CD4-positive, alpha-beta T cell treated with Interleukin-15 for 4 hours (primary cell): ENCODE measurements around the gene WDR88.
A peak's percentile ranks its signal among the peaks of the same experiment; 100 is the strongest.
"Not testable (repeated sequence)": the region's sequence is repeated elsewhere in the genome, so short reads cannot be mapped to it uniquely, and the experiment has no call there.

Experiments used
- DNase-seq: peaks from one replicate; pipeline ENCODE4 v3.0.0-alpha.2; 2020; ENCODE audit warnings: low spot score

Gene WDR88

DNA sequence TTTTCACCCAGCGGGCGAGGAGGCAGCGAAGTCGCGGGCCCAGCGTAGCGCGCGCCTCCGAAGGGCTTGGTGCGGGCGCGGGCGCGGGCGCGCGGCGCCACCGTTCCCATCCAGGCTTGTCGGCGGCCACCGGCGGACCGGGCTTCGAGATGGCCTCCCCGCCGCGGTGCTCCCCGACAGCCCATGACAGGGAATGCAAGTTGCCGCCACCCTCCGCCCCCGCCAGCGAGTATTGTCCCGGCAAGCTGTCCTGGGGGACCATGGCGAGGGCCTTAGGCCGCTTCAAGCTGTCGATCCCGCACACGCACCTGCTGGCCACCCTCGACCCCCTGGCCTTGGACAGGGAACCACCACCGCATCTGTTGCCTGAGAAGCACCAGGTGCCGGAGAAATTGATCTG is at the start of gene WDR88:
Gene WDR88 (plus strand): TSS at position 94 of the 400 bp plus-strand sequence. CDS start 56 bp downstream, at position 150.
- DNase-seq, result no peak

- DNase-seq, result no peak
Observed at GRCh38 chr19:33085570-33086128, 46.3 kb upstream of the WDR88 start.

GRCh38 chr19:33086955-33087354 is 45.0 kb upstream of the WDR88 start:
- DNase-seq, result no peak

- DNase-seq, result no peak
Observed at GRCh38 chr19:33089010-33089409, 42.9 kb upstream of the WDR88 start.

- no peak for DNase-seq
Observed at GRCh38 chr19:33090179-33090578, 41.7 kb upstream of the WDR88 start.

DNA sequence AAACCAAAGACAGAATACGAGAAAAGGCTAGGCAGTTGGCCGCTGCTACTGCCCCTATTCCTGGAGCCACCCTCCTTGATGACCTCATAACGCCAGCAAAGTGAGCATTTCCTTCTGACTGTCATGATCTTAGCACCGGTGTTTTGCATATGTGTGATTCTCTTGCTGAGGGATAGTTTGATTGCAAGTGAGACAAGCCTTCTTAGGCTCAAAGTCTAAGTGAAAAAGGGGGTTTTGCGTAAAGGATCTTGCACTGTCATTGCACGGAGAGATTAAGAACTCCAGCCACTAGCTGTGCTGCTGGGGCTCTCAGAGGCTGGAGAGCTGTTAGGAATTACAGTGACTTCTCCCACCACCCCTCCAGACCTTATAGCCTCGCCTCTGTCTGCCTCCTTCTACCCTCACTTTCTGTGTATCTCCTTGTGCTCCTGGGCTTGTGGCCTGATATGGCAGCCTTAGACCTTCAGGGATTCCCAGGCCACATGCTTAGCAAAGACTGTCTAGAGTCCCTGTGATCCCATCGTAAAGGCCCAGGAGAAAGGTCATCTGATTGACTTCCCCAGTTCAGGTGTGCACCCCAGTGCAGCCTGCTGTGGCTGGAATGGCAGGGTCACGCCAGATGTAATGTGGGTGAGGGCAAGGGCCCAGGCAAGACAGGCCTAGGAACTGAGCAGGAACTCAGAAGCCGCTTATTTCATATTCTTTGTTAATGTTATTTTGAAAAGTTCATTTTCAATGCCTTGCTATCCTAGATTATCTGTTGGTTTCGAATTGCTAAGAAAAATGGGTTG is 38.3 kb upstream of the WDR88 start:
- no peak for DNase-seq

DNA sequence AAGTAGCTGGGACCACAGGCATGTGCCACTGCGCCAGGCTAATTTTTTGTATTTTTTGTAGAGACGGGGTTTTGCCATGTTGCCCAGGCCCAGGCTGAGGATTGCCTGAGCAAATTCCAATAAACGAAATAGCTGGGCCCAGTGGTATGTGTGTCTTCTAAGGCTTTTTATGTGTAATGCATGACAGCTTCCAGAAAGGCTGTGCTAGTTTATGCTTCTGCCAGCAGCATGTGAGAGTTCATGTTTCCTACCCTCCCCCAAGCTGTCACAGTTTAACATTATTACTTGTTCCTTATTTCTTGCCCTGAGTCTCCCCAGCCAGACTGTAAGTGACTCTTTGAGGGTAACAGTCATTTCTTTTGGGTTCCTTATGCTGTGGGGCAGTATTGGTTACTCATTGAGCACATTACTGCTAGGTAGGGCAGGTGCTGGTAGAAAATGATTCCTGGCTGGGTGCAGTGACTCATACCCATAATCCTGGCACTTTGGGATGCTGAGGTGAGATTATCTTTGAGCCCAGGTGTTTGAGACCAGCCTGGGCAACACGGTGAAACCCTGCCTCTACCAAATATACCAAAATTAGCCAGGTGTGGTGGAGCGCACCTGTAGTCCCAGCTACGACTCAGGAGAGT is 37.4 kb upstream of the WDR88 start:
- DNase-seq, result no peak

GRCh38 chr19:33096005-33096404 is 35.9 kb upstream of the WDR88 start:
- no peak for DNase-seq

DNA sequence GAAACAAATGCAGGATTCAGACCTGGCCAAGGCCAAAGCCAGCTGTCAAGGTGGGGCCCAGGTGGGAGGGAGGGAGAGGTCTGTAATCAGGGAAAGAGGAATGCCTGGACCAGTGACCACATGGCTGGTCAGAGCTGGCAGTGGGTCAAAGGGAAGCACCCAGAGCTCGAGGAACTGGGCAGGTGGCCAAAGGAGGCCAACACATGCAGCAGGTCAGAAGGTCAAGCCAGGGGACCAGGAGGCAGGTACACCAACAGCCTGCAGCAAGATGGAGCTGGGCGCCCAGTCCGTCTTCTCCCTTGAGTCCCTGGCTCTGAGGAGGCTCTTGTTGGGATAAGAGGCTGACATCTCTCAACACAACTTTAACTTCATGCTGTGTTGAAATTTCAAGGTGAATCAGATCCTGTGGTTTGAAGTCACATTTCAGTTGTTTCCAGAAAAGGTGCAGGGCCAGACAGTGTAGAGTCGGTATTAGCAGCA is 33.8 kb upstream of the WDR88 start:
- DNase-seq, result no peak

DNA sequence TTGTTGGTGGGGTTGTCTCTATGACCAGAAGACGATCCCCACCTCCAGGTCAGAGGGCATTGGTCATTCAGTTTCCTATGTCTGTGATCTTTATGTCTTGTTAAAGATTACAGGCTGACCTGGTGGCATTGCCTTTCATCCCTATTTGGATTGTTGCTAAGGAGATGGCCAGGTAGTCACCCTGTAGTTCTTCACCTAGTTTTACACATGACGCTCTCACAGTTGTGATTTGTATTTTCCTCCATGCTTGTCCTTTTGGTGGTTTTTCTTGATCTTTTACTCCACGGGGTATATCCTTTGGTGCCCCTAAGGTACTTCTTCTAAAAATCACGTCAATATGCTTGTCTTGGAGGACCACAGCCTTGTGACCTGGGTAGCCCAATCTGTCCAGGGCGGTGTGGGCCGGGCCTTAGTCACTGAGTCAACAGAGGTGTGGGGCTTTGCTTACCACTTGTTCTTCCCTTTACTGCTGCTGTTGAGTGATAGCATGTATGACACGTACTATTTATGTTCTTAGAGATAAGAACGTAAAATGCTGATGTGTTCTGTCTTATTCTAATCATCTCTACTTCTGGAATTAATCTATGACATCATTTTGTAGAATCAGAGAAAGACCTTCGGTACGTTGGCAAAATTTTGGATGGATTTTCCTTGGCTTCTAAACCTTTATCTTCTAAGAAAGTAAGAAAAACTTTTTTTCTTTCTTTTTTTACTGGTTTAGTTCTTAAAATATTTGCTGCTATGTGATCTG is 30.8 kb upstream of the WDR88 start:
- no peak for DNase-seq

DNA sequence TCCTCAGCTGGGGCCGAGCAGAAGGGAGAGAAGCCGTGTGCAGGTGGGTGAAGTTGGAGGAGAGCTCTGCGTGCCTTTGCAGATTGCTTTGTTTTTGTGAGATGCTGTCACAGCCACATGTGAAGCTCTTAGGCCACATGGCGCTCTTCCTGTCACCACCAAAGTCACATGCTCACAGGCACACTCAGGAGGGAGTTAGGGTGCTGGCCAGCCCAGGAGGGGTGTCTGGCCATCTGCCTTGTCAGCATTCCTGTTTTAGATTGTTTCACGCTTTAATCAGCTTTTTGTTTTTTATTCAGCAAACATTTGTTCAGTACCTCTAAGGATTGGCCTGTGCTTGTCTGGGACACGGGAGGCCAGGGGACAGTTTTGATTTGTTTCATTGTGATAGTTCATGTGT is 29.0 kb upstream of the WDR88 start:
- DNase-seq, result no peak

- DNase-seq, result no peak
Observed at GRCh38 chr19:33108161-33108560, 23.8 kb upstream of the WDR88 start.

- DNase-seq, result no peak
Observed at GRCh38 chr19:33110137-33110910, 21.6 kb upstream of the WDR88 start.

DNA sequence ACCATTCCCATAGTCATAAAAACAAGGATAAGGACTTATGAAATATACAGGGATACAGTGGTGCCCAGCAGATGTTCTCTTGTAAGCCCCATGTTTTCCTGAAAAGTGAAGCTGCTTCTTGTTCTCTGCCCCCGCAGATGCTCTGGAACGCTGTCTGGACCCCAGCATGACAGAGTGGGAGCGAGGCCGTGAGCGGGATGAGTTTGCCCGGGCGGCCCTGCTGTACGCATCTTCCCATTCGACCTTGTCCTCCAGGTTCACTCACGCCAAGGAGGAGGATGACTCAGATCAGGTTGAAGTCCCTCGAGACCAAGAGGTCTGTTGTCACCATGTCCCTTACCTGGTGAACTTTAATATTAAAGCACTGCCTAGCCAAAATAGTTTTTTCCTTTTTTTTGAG is 20.3 kb upstream of the WDR88 start:
- no peak for DNase-seq

DNA sequence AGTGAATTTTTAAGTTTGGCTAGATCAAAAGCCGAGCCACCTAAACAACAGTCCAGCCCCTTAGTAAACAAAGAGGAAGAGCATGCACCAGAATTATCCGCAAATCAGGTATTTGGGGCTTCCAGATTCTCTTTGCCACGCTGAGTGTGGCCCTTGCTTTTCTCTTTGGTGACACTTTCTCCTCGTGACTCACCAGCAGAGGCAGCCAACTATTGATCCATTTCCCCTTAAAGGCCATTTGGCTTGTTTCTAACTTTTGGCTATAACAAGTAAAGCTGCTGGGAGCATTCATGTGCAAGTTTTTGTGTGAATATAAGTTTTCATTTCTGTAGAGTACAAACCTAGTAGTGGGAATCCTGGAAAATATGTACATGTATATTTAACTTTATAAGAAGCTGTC is 17.6 kb upstream of the WDR88 start:
- DNase-seq, result no peak

- no peak for DNase-seq
Observed at GRCh38 chr19:33117501-33117900, 14.4 kb upstream of the WDR88 start.

DNA sequence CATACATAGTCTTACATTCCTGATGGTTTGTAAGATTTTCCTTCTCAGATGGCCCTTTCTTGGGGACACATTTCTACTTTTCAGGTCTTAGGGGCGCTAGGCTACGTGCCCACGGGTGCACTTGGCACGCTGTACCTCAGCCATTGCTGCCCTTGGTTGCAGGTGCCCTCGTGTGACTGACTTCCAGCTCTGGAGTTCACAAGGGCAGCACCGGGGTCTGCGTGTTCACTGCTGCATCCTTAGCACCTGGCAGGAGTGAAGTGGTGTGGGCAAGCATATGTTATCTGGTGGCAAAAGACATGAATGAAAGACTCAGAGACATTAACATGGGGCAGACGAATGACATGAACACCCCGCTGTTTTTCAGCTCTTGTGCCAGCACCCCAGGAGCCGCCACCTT is 13.3 kb upstream of the WDR88 start:
- no peak for DNase-seq

- DNase-seq, result no peak
Observed at GRCh38 chr19:33124207-33125098, 7.5 kb upstream of the WDR88 start.

DNA sequence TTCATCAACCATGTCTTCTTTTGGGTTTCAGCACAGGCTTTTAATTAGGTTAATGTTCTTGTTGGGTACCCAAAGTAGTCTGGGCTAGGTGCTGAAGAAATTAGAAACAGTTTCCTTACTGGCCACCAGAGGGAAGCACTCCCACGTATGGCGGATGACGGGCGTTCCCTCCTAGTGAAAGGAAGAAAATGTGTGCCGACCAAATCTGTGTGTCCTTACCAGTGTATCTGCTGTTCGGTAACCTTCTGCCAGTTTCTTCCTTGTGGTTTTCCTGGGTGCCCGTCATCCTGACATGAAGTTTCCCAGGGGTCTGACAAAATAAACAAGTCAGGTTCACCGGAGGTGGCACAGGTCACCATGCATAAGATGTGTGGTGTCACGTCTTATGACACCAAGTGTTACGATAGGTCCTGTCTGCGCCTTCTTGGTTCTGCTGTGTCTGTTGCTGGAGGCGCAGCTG is 6.0 kb upstream of the WDR88 start:
- DNase-seq, result peak; percentile 65

DNA sequence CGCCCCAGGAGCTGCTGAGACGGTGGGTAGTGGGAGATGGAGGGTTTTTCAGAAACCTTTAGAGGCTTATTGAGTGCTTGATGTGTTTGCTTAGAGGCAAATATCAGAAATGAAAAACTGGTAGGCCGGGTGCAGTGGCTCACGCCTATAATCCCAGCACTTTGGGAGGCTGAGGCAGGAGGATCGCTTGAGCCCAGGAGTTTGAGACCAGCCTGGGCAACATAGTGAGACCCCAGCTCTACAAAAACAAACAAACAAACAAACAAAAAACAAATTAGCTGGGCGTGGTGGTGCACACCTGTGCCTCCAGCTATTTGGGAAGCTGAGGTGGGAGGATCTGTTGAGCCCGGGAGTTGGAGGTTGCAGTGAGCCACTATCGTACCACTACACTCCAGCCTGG is 5.2 kb upstream of the WDR88 start:
- DNase-seq, result not testable (repeated sequence)

- DNase-seq, result no peak
Observed at GRCh38 chr19:33129901-33130300, 2.0 kb upstream of the WDR88 start.
